ENCODE measurements around the gene FADS1.

DNA sequence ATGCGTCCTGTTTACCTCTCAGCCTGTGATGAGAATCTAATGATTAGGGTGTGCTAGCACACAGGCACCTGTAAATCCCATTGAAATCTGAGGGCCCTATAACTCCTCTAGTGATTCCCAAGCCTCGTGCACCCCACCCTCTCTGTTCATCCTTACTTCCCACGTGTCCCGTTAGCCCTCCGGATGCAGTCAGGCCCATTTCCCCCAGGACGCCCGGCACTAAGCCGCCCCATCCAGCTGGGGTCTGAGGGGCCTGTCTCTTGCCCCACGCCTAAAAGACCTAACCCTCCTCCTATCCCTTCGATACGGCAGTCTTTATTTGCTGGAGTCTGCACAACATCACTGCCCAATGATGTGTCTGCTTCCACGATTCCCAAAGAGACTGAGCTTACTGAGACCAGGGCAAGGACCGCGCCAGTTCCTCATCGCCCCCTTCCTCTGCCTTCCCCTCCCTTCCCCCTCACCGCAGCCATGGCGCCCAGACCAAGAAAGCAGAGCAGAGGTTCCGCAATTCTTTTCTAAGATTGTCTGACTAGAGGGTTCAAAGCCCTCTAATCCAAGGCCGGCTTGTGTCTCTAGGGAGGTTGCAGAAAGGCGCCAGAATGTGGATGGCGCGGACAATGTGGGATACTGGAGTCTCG lies 10.2 kb upstream of the FADS1 start:
- no peak for TF ChIP-seq POLR2A (IDR thresholded peaks at IDR 0.05)
- TF ChIP-seq, protein P1, sequence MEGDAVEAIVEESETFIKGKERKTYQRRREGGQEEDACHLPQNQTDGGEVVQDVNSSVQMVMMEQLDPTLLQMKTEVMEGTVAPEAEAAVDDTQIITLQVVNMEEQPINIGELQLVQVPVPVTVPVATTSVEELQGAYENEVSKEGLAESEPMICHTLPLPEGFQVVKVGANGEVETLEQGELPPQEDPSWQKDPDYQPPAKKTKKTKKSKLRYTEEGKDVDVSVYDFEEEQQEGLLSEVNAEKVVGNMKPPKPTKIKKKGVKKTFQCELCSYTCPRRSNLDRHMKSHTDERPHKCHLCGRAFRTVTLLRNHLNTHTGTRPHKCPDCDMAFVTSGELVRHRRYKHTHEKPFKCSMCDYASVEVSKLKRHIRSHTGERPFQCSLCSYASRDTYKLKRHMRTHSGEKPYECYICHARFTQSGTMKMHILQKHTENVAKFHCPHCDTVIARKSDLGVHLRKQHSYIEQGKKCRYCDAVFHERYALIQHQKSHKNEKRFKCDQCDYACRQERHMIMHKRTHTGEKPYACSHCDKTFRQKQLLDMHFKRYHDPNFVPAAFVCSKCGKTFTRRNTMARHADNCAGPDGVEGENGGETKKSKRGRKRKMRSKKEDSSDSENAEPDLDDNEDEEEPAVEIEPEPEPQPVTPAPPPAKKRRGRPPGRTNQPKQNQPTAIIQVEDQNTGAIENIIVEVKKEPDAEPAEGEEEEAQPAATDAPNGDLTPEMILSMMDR (IDR thresholded peaks at IDR 0.05 in 4 of 5, conservative IDR thresholded peaks at IDR 0.05 in 1 of 5) = no peak

Measured in gastrocnemius medialis (tissue), 4 donors.